Measurements from ENCODE around the gene SLC4A1.
"Not testable (repeated sequence)": the region's sequence is repeated elsewhere in the genome, so short reads cannot be mapped to it uniquely, and the experiment has no call there.

Gene SLC4A1

DNA sequence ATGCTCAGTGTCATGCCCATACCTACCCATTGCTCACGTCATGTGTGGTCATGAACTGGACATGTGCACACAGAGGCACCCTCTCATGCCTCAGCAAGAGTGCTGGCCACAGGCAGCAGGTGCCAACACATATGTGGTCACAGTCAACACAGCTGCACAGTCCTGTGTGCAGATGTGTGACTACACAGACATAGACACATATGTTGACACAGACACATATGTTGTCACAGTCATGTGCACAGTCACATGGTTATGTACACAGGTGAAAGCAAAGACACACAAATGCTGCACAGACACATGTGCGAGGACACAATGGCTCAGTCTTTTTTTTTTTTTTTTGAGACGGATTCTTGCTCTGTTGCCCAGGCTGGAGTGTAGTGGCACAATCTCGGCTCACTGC, 11.3 kb downstream of the SLC4A1 start:
- DNase-seq (no peak), ATAC-seq (no peak)

DNA sequence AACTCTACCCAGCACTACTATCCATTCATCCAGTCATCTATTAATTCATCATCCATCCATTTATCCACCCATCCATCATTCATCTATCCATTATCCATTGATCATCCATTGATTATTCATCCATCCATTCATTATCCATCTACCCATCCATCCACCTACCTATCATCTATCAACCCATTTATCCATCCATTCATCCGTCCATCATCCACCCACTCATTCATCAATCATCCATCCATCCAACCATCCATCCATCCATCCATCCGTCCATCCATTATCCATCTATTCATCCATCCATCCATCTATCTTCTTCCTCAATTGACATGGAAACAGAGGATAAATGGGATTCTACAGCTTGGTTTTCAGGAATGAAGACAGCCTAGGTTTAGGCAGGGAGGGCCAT, 12.0 kb downstream of the SLC4A1 start:
- ATAC-seq (no peak), DNase-seq (no peak)

DNA sequence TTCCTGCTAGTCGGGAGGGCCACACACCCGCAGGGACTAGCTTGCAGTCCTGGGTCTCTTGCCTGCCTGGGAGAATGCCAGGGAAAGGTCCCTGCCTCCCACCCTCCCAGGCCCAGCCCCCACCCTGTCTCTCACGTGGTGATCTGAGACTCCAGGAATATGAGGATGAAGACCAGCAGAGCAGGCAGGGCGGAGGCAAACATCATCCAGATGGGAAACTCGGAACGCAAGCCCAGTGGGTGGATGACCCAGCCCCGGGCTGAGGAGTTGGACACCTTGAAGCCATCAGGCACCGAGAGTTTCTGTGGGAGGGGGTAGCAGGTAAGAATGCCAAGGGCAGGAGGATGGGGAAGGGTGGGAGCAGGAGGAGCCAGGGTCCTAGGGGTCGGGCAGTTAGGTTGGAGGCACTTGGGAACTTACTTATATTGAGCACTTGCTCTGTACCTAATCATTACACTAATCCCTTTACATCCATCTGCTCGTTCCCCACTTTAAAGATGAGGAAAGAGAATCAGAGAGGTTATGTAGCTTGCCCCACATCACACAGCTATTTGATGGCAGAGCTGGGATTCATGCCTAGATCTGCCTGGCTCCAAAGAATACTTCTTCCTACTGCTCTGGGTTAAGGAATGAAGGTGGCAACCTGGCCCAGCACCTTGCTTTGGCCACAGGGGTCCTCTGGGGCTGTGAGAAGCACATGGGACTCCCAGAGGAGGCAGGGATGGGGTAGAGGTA, 13.4 kb downstream of the SLC4A1 start:
- DNase-seq = no peak
- ATAC-seq = no peak

- ATAC-seq = no peak
- DNase-seq = no peak
These were observed 14.9 kb downstream of the SLC4A1 start for GRCh38 chr17:44253006-44253405.

GRCh38 chr17:44251062-44251461, 16.9 kb downstream of the SLC4A1 start:
- no peak for ATAC-seq

GRCh38 chr17:44249501-44250246, 18.3 kb downstream of the SLC4A1 start:
- ATAC-seq (no peak), DNase-seq (no peak)

More at GRCh38 chr17:44251062-44251461, 16.9 kb downstream of the SLC4A1 start:
- no peak for DNase-seq

- no peak for ATAC-seq
- no peak for DNase-seq
These were observed 19.8 kb downstream of the SLC4A1 start for GRCh38 chr17:44247876-44248736.

GRCh38 chr17:44247440-44247841, 20.5 kb downstream of the SLC4A1 start:
- DNase-seq (no peak), ATAC-seq (no peak)

- no peak for ATAC-seq
- no peak for DNase-seq
These were observed 26.8 kb downstream of the SLC4A1 start for GRCh38 chr17:44241106-44241624.

GRCh38 chr17:44237886-44238285, 30.0 kb downstream of the SLC4A1 start:
- ATAC-seq, DNase-seq: not testable (repeated sequence)

DNA sequence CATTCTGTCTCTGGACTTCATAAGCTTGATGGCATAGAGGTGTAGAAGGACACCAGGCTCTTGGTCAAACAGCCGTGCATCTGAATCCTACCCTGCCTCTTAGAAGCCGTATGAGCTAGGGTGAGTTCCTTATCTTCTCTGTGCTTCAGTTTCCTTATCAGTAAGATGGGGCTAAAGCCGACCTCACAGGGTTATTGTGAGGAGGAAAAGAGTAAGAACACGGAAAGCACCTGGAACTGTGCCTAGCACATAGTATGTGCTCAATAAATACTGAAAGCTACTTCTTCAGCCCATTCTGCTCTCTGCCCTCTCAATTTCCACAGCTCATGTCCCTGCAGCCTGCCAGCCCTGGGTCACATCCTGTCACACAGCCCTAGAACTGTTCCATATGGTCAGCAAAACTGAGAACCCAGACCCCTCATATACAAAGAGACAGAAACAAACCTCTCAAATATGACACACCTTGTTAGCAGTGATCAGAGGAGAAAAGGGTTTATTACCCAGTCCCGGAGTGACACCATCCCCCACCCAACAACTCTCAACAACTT, 31.4 kb downstream of the SLC4A1 start:
- ATAC-seq (no peak), DNase-seq (no peak)

DNA sequence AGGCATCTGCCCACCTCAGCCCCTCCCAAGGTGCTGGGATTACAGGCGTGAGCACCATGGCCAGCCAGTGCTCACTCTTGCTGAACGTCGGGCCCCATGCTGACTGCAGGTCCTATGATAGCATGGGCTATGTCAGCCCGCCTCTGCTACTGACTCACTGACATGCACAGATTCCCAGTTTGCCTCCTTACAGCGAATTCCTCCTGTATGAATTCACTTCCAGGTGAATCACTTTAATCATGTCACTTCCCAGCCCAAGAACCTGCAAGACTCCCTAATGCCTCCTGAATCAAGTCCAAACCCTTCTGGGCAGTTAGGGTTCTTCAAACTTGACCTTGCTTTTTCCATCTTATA, 32.4 kb downstream of the SLC4A1 start:
- ATAC-seq (no peak), DNase-seq (no peak)

GRCh38 chr17:44233582-44233981, 34.4 kb downstream of the SLC4A1 start:
- ATAC-seq = no peak
- DNase-seq = no peak

- ATAC-seq = no peak
These were observed 35.9 kb downstream of the SLC4A1 start for GRCh38 chr17:44232061-44232460.

GRCh38 chr17:44230140-44230539, 37.8 kb downstream of the SLC4A1 start:
- ATAC-seq (no peak), DNase-seq (no peak)

More at GRCh38 chr17:44232061-44232460, 35.9 kb downstream of the SLC4A1 start:
- DNase-seq = no peak

DNA sequence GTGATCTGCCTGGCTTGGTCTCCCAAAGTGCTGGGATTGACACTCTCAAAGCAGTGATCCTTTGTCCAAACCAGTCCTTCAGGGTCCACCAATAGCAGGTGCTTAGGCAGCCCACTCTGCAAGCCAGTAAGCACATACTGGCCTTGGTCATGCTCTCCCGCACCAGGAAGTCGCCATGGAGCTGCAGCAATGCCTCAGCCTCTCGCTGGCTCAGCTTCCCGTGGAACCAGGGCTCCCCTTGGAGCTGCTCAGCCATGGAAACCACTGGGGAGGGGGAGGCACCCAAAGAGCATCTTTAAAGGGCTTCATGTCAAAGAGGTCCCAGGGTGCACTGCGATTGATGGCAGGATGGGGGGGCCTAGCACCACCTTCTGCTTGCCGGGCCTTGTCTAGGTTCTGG, 38.8 kb downstream of the SLC4A1 start:
- ATAC-seq = no peak
- no peak for DNase-seq

- no peak for ATAC-seq
- no peak for DNase-seq
These were observed 44.3 kb downstream of the SLC4A1 start for GRCh38 chr17:44223541-44224071.

DNA sequence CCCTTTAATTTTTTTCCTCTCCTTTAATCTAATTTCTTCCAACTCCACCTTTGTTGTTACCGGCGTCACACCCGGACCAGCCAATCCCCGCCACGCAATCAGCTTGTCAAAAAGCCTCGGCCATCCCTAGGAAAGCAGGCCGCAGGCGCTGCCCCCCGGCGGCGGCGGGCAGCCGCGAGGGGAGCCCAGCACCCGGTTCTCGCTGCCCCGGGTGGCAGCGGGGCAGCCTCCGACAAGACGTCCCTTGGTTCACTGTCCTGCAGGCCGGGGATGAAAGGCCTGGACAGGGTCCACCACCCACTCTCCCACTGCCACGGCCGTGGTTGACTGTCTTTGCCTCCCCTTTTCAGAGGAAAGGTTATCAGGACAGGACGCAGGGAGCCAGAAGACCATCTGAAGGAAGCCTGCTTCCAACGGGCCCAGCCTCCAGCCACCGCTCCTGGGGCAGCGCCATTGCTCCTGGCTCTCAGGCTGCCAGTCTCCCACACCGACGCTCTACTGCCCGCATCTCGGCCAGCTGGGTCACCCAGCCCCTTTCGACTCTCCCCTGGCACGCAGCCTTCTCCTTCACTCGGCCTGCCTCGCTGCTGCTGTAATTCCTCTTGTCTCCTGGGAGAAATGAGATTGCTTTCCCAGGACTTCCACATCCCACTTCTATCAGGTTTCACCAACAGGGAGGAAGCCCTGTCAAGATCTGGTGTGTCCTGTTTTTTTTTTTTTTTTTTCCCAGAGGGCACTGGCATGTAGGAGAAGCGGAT, 45.6 kb downstream of the SLC4A1 start:
- ATAC-seq (no peak), DNase-seq (peak; percentile 72)

- no peak for ATAC-seq
- peak; percentile 41 for DNase-seq
These were observed 46.1 kb downstream of the SLC4A1 start for GRCh38 chr17:44221862-44222111.

GRCh38 chr17:44221084-44221861, 46.7 kb downstream of the SLC4A1 start:
- ATAC-seq (peak; percentile 14), DNase-seq (peak; percentile 74)

All from stimulated activated naive CD8-positive, alpha-beta T cell treated with anti-CD3 and anti-CD28 coated beads, Interleukin-15, Interleukin-2, amounts not matched to agents 100 U/mL and 50 U/mL, for 24 hours (primary cell).